Measurements from ENCODE around the gene SPOCK1. TPM values are rescaled to one million over a fixed set of nuclear protein-coding genes. Genes with fewer than 3 reads are reported as not detected.

SPOCK1 gene
- total and polyA plus RNA-seq, 9 of the 15 experiments (the other 6 are each of a cell fraction or from before 2014, with no cell fraction given): 0.01 to 0.35 (median 0.04) TPM; not detected in 6

- Histone ChIP-seq H3K27me3 (ENCODE audit: control insufficient read depth in 2 of 2, insufficient read depth in 2 of 2, low read length in 2 of 2) (peaks cover 0 to 2% of the 10 kb centered on the region in 2 experiments; a peak in 2 of 5 replicates), H3K27ac (ENCODE audit: extremely low read depth, low read depth, low read length) (no peak overlapping the region), H4K20me1 (replicated peaks; ENCODE audit: control insufficient read depth, insufficient read depth, low read length) (no peaks in the 10 kb centered on the region), H3K4me3 (no peak overlapping the region), H3K79me2 (ENCODE audit: control insufficient read depth, insufficient read depth, low read length) (no peaks in the 10 kb centered on the region), H3K36me3 (ENCODE audit: control insufficient read depth, insufficient read depth, low read length) (no peaks in the 10 kb centered on the region), H2AFZ (ENCODE audit: low read depth, low read length) (no peak overlapping the region), H3K9me3 (replicated peaks; ENCODE audit: control insufficient read depth, insufficient read depth, low read depth, low read length) (no peaks in the 10 kb centered on the region), H3K4me1 (replicated peaks in 1 of 2; ENCODE audit: control insufficient read depth in 2 of 2, insufficient read depth in 2 of 2, low read length in 2 of 2) (no peaks in the 10 kb centered on the region), H3K4me2 (ENCODE audit: insufficient read depth, low read length) (no peak overlapping the region), H3K9ac (ENCODE audit: insufficient read depth in 1 of 2, low read depth in 2 of 2, low read length in 2 of 2) (no peak overlapping the region), H3K9me1 (ENCODE audit: control insufficient read depth, insufficient read depth, low read length) (no peaks in the 10 kb centered on the region)
- no peak for DNase-seq (ENCODE audit: extremely low read depth in 1 of 4, low spot score in 3 of 4)
- no peak for ATAC-seq
- ChIA-PET CTCF (ENCODE audit: low intra/inter-chr PET ratio) (no interaction called here), POLR2A (no interaction called here)
- intact Hi-C loops (cut with micrococcal nuclease) (no loop called here), in situ Hi-C loops (cut with MboI) (no loop called here)
- FAIRE-seq: no peak
- WGBS (ENCODE audit: insufficient coverage, low coverage, missing lambda C conversion rate): 3% methylated on average over 3 of the region's 3 CpGs
- no TSS peak for BruUV-seq (replicated peaks)
- TF ChIP-seq RBM22 (IDR thresholded peaks at IDR 0.05; ENCODE audit: low read depth, low read length, poor library complexity, severe bottlenecking) (no peak), ZNF324 (CRISPR knock-in tag; IDR thresholded peaks at IDR 0.05) (no peak), RB1 (IDR thresholded peaks at IDR 0.05; ENCODE audit: low read depth) (no peak), PHF21A (IDR thresholded peaks at IDR 0.05; ENCODE audit: borderline replicate concordance, low read depth) (no peak), CEBPZ (IDR thresholded peaks at IDR 0.05; ENCODE audit: borderline replicate concordance, low read depth, low read length) (no peak), TAL1 (IDR thresholded peaks at IDR 0.05) (no peak), HES1 (IDR thresholded peaks at IDR 0.05; ENCODE audit: low read depth) (no peak), ZNF41 (CRISPR knock-in tag; conservative IDR thresholded peaks at IDR 0.05) (no peak), PML (IDR thresholded peaks at IDR 0.05; ENCODE audit: low read length) (no peak), ZNF274 (IDR thresholded peaks at IDR 0.05; ENCODE audit: borderline replicate concordance, low read depth, low read length) (no peak), RERE (CRISPR knock-in tag; IDR thresholded peaks at IDR 0.05; ENCODE audit: borderline replicate concordance) (no peak), ZNF445 (CRISPR knock-in tag; IDR thresholded peaks at IDR 0.05; ENCODE audit: low read depth) (no peak), KAT2B (IDR thresholded peaks at IDR 0.05; ENCODE audit: low read depth, low read length) (no peak), MEF2A (IDR thresholded peaks at IDR 0.05; ENCODE audit: control insufficient read depth, low read depth, low read length) (no peak), DDX20 (tag; IDR thresholded peaks at IDR 0.05; ENCODE audit: low read depth) (no peak)
Observed at GRCh38 chr5:137212471-137212870, 286.7 kb downstream of the SPOCK1 start.
